ENCODE results near the gene SACS. TPM values are rescaled to one million over a fixed set of nuclear protein-coding genes. Genes with fewer than 3 reads are reported as not detected.
"Not testable (repeated sequence)": the region's sequence is repeated elsewhere in the genome, so short reads cannot be mapped to it uniquely, and the experiment has no call there.

The SACS gene
- total RNA-seq, 1 experiment from 2014 or later = 40.7 TPM

DNA sequence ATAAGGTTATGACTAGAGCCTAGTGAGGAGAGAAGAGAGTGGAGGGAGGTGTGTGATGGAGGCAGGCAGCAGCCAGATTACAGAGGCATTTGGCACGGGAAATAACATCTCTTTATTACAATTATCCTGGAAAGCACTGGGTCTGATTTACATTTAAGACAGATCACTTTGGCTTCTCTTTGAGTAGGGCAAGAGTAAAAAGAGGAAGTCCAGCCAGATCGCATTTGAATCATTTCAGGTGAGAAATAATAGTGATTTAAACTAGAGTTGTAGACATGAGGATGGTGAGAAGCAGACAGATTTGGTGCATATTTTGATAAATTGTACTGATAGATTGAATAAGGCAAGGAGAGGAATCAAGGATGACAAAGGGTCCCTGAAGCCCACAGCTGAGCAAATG is 9.6 kb upstream of the SACS start:
- no peak for DNase-seq
- H3K36me3 ChIP-seq (replicated peaks; ENCODE audit: control insufficient read depth, insufficient read depth, low read length) = no peaks in the 10 kb centered on the region
- no peak overlapping the region for H3K4me3 ChIP-seq (ENCODE audit: insufficient read depth, low read depth, low read length)
- no peaks in the 10 kb centered on the region for H3K27me3 ChIP-seq (ENCODE audit: control insufficient read depth, insufficient read depth, low read length)

DNA sequence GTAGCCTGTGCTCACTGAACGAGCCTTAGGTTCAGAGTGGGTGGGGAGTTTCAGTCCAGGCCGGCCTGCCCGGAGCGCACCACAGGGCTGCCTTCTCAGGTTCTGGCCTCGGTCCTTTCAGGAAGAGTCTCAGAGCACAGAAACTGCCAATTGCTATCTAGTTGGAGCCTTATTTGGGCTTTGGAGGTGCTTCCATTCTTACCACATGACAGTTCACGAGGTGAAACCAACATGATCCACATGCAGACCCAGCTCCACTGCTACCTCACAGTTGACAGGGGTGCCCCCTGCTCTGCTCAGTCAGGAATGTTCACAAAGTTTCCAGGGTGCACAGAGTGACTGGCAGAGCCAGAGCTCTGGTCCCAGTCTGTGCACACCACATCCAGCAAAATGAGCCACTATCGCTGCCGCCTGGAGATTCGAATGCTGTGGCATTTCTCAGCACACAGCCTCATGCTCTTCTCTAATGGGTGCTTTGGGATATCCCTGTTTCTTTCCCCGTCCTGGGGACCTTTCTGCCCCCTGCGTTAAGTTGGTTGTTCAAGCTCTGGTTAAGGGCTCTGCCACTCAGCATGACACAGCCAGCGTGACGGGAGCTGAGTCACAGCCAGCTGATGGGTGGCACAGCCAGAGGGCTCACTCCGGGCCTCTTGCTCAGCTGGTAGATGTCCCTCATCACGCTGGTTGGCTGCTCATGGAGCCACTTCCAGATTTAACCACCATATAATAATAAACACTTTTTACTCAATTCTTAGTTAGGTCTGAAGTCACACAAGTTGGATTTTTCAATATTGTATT is 7.5 kb upstream of the SACS start:
- H3K36me3 ChIP-seq (replicated peaks; ENCODE audit: control insufficient read depth, insufficient read depth, low read length) = no peaks in the 10 kb centered on the region
- DNase-seq = no peak
- H3K4me3 ChIP-seq (ENCODE audit: insufficient read depth, low read depth, low read length) = no peak overlapping the region
- H3K27me3 ChIP-seq (ENCODE audit: control insufficient read depth, insufficient read depth, low read length) = no peaks in the 10 kb centered on the region

DNA sequence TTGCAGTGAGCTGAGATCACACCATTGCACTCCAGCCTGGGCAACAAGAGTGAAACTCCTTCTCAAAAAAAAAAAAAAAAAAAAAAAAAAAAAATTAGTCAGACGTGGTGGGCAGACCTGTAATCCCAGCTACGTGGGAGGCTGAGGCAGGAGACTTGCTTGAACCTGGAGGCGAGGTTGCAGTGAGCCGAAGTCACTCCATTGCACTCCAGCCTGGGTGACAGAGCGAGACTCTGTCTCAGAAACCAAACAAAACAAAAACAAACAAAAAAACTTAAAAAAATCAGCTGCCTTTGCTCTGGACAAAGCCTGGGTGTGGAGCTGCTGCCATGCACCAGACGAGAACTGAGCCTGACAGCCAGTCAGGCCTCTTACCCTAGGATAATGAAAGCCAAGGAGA is 6.8 kb upstream of the SACS start:
- not testable (repeated sequence) for H3K27me3 ChIP-seq (ENCODE audit: control insufficient read depth, insufficient read depth, low read length); DNase-seq; H3K4me3 ChIP-seq (ENCODE audit: insufficient read depth, low read depth, low read length); H3K36me3 ChIP-seq (replicated peaks; ENCODE audit: control insufficient read depth, insufficient read depth, low read length)

DNA sequence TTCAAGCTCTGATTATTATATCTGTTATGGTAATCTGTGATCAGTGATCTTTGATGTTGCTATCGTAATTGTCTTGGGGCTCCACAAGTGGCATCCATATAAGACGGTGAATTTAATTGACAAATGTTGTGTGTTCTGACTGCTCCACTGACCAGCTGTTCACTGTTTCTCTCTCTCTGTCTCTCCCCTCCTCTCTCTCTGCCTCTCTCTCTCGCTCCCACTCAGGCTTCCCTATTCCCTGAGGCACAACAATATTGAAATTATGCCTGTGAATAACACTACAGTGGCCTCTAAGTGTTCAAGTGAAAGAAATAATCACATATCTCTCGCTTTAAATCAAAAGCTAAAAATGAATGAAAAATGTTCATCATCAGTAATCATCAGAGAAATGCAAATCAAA is 4.4 kb upstream of the SACS start:
- DNase-seq = no peak
- Histone ChIP-seq H3K27me3 (ENCODE audit: control insufficient read depth, insufficient read depth, low read length) (no peaks in the 10 kb centered on the region), H3K4me3 (ENCODE audit: insufficient read depth, low read depth, low read length) (no peak overlapping the region), H3K36me3 (replicated peaks; ENCODE audit: control insufficient read depth, insufficient read depth, low read length) (no peaks in the 10 kb centered on the region)

DNA sequence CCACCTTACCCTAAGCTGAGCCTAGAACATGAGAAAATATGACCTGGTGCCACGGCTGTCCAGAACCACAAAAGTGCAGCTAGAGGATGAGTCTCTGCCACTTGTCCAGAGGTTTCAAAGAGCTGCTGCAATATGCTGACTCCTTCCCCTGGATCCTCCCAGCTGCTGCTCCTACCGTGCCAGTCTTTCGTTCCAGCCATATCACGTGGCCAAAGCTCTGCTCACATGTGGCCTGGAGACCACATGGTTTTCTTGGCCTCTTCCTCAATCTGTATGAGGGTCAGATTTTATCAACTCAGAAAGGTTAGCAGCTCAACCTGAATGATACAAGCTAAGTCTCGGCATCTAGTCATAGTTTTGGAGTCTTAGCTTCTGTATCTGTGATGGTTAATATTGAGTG is 3.2 kb upstream of the SACS start:
- no peak overlapping the region for H3K4me3 ChIP-seq (ENCODE audit: insufficient read depth, low read depth, low read length)
- no peak for DNase-seq
- no peaks in the 10 kb centered on the region for H3K36me3 ChIP-seq (replicated peaks; ENCODE audit: control insufficient read depth, insufficient read depth, low read length)
- H3K27me3 ChIP-seq (ENCODE audit: control insufficient read depth, insufficient read depth, low read length) = no peaks in the 10 kb centered on the region; the same call in 1 of the 2 replicates

DNA sequence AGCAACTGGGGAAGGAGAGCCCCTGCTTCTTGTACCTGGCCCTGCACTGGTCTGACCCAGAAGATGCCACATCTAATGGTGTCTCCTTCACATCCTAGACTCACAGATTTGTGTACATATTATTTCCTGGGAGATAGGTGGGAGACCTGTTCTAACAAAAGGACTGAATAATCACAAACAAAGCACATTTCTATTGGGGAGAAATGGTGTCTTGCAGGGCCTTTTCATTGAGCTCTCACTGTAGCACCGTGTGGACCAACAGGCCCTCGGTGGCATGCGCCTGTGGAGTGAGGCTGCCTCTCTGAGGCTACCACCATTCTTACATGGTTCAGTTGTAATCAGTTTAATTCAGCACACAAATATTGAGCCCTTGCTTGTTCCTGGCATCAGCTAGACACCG is 989 bp upstream of the SACS start:
- no peak overlapping the region for H3K4me3 ChIP-seq (ENCODE audit: insufficient read depth, low read depth, low read length)
- H3K27me3 ChIP-seq (ENCODE audit: control insufficient read depth, insufficient read depth, low read length) = no peaks in the 10 kb centered on the region; the same call in 1 of the 2 replicates
- DNase-seq = no peak
- H3K36me3 ChIP-seq (replicated peaks; ENCODE audit: control insufficient read depth, insufficient read depth, low read length) = no peaks in the 10 kb centered on the region; the same call in 1 of the 2 replicates

DNA sequence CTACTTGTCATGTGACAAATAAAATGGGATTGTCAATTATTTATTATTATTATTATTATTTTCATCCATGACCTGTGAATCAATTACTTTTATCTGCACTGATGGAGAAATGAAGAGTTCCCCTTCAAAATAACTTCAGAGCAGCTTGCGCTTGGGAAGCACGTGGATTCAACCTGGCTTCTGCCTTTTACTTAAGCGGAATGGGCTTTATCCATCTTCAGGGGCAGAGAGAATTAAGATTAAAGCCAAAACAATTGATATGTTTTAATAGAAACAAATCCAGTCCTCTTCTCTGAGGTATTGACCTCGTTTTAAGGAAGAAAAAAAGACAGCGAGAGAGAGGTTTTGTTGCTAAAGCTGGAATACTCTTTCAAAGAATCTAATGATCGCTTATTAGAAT is 876 bp downstream of the SACS start:
- no peak for DNase-seq
- Histone ChIP-seq H3K36me3 (replicated peaks; ENCODE audit: control insufficient read depth, insufficient read depth, low read length) (no peaks in the 10 kb centered on the region; the same call in 1 of the 2 replicates), H3K27me3 (ENCODE audit: control insufficient read depth, insufficient read depth, low read length) (no peaks in the 10 kb centered on the region; the same call in 1 of the 2 replicates), H3K4me3 (ENCODE audit: insufficient read depth, low read depth, low read length) (no peak overlapping the region)

DNA sequence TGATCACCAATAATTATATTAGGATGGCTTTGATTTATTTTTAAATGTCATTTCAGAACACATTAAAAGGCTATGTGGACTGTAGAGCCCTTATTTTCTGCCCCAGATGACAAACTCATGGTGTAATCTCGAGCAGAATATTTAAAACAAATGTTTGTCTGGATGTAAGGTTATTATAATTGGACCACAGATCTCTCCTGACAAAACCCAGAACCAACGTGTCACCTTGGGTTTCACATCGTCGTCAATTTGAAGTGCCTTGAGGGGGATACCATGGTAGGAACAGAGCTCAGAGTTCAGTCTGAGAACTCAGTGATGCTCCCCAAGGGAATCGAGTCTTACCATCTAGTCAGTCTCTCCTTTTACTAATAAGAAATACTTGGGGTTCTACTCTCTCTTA is 2.8 kb downstream of the SACS start:
- H3K27me3 ChIP-seq (ENCODE audit: control insufficient read depth, insufficient read depth, low read length) = no peaks in the 10 kb centered on the region; the same call in 1 of the 2 replicates
- DNase-seq = no peak
- no peak overlapping the region for H3K4me3 ChIP-seq (ENCODE audit: insufficient read depth, low read depth, low read length)
- no peaks in the 10 kb centered on the region; the same call in 1 of the 2 replicates for H3K36me3 ChIP-seq (replicated peaks; ENCODE audit: control insufficient read depth, insufficient read depth, low read length)

DNA sequence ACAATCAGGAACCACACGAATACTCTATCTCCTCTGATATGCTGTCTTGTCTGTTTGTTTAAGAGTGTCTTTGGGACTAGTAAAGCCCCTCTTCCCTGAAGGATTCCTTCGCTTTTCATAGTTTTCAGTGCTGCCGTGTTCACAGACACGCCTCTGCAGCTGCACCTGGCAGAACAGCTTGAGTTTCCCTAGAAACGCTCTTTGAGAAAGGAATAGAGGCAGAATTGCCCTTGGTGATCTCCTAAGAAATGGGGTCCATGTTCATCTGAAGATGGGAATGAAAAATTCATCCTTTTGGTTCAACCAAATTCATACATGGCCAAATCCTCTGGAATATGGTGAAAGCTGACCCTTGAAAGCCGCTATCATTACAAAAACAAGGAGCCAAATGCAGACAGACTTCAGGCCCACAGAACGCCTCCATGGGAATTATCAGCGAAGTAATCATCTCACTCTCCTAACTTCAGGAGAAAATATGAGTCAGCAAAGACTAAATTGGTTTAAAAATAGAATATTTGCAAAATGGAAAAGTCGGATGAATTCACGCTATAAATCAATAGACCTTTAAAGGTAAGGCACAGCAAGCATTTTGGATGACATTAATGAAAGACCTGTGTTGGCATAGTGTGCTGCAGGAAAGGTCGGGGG is 5.5 kb downstream of the SACS start:
- no peak overlapping the region for H3K4me3 ChIP-seq (ENCODE audit: insufficient read depth, low read depth, low read length)

DNA sequence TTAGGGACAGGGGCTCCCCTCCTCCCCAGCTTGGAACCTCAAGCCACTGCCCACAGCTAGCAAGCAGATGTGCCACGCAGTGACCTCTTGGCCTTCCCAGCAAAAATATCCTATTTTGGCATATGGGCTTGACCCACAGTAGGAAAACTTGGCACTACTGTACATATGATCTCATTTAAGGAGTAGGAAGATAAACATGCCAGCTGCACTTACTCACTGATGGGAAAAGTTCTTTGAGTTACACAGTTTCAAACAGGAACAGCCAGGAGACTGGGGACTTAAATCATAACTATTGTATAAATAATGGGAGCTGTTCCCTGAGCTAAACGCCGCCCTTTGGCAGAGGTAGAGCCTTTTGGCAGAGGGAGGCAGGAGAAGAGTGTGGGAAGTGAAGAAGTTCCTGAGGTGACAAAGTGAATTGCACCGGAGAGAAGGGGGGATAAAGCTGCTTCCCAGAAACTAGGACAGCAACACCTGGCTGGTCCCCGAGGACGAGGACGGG is 6.1 kb downstream of the SACS start:
- DNase-seq = no peak
- H3K4me3 ChIP-seq (ENCODE audit: insufficient read depth, low read depth, low read length) = no peak overlapping the region
- H3K27me3 ChIP-seq (ENCODE audit: control insufficient read depth, insufficient read depth, low read length) = no peaks in the 10 kb centered on the region; the same call in 1 of the 2 replicates
- H3K36me3 ChIP-seq (replicated peaks; ENCODE audit: control insufficient read depth, insufficient read depth, low read length) = no peaks in the 10 kb centered on the region; the same call in 1 of the 2 replicates

More for the DNA sequence above, 5.5 kb downstream of the SACS start:
- Histone ChIP-seq H3K27me3 (ENCODE audit: control insufficient read depth, insufficient read depth, low read length) (no peaks in the 10 kb centered on the region; the same call in 1 of the 2 replicates), H3K36me3 (replicated peaks; ENCODE audit: control insufficient read depth, insufficient read depth, low read length) (no peaks in the 10 kb centered on the region; the same call in 1 of the 2 replicates)
- no peak for DNase-seq

DNA sequence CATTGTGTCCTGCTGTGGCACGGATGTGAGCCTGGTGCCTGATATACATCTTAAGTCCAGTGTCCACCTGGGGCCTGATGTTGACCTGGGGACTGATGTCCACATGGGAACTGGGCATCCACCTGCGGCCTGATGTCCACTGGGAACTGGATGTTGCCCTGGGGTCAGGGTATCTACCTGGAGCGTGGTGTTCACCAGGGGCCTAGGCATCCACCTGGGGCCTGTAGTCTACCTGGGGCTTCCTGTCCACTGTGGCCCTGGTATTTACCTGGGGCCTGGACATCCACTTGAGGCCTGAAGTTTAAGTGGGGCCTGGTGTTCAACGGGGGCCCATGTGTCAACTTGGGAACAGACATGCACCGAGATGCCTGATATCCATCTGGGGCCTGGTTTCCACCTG is 11.9 kb downstream of the SACS start:
- Histone ChIP-seq H3K4me3 (ENCODE audit: insufficient read depth, low read depth, low read length) (no peak overlapping the region), H3K27me3 (ENCODE audit: control insufficient read depth, insufficient read depth, low read length) (no peaks in the 10 kb centered on the region), H3K36me3 (replicated peaks; ENCODE audit: control insufficient read depth, insufficient read depth, low read length) (no peaks in the 10 kb centered on the region)
- no peak for DNase-seq

DNA sequence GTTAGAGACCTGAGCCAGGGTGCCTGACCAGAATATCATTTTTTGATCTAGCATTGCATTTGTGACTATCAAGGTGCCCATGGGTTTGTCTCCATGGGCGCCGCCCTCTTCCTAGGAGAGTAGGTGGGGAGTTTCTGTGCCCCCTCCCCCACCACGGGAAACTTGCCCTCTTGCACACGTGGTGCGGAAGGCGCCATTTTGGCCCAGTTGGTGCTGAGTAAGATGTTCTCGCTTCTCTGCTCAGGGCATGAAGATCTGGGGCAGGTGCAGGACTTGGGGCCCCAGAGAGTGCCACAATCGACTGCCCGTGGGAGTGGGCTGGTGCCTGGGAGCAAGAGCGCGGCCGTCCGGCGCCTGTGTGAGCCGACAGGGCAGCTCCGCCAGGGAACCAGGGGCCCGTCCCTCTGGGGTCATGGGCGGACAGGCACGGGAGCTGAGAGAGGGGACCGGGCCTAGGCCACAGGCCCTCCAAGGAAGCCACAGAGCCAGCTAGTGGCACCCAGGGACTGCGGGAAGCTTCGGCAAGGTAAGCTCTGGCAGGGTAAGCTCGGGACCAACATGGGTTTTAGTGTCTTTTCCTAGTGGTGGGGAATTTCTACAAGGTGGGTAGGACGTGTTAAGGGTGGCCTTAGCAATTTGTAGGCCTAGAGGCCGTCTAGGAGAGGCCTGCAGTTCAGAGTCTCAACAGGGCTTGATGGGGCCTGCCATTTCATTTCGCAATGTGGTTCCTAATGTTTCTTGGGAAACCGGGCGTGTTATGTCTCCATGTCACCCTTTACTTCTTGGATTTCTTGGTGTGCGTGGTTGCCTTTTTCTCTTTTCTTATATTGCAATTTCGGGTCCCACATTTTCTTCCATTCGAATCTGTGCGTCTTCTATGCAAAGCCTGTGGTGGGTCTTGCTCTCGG is 14.5 kb downstream of the SACS start:
- no peaks in the 10 kb centered on the region for H3K36me3 ChIP-seq (replicated peaks; ENCODE audit: control insufficient read depth, insufficient read depth, low read length)
- DNase-seq = no peak
- no peaks in the 10 kb centered on the region for H3K27me3 ChIP-seq (ENCODE audit: control insufficient read depth, insufficient read depth, low read length)
- H3K4me3 ChIP-seq (ENCODE audit: insufficient read depth, low read depth, low read length) = no peak overlapping the region

DNA sequence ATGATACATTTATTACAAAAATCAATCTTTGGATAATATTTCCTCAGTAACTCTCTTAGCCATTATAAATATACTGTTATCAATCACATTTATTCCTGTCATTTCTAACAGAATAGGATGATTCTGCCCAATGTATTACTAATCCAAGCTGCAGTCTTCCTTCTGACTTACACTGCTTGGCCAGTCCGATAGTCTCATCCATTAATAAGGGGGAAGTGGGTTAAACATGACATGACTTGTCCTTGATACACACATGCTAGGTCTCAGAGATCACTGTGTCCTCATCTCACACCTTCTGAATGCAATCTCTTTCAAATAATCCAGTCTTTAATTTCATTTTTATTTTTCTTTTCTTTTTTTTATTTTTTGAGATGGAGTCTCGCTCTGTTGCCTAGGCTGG is 18.8 kb downstream of the SACS start:
- Histone ChIP-seq H3K36me3 (replicated peaks; ENCODE audit: control insufficient read depth, insufficient read depth, low read length) (no peaks in the 10 kb centered on the region), H3K27me3 (ENCODE audit: control insufficient read depth, insufficient read depth, low read length) (no peaks in the 10 kb centered on the region), H3K4me3 (ENCODE audit: insufficient read depth, low read depth, low read length) (no peak overlapping the region)
- DNase-seq = no peak

DNA sequence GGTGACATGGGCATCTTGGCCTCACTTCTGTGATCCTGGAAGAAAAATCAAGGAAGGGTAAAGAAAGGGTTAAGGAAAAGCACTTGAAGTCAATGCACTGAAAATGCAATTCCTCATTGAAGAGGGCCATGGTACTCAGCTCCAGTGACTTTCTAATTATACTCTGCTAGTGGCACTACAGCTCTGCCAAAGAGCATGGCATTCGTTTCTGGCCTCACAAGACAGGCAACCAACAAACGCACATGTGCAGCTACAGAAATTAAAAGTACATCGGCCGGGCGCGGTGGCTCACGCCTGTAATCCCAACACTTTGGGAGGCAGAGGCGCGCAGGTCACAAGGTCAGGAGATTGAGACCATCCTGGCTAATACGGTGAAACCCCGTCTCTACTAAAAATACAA is 21.8 kb downstream of the SACS start:
- DNase-seq = no peak
- Histone ChIP-seq H3K4me3 (ENCODE audit: insufficient read depth, low read depth, low read length) (no peak overlapping the region), H3K27me3 (ENCODE audit: control insufficient read depth, insufficient read depth, low read length) (no peaks in the 10 kb centered on the region), H3K36me3 (replicated peaks; ENCODE audit: control insufficient read depth, insufficient read depth, low read length) (no peaks in the 10 kb centered on the region)
